H7 (cell line): Measurements from ENCODE around the gene MAPK7. TPM values are rescaled to one million over a fixed set of nuclear protein-coding genes. Genes with fewer than 3 reads are reported as not detected.

Experiments
- DNase-seq: peaks from one replicate; pipeline ENCODE4 v3.0.0; 2012
- H3K27me3 ChIP-seq: 2 replicates; pipeline ENCODE4 v1.6.0; 2011; ENCODE audit warnings: mild to moderate bottlenecking, low read length; ENCODE audit not compliant: control insufficient read depth, insufficient read depth
- H3K36me3 ChIP-seq: replicated peaks from 2 replicates; pipeline ENCODE4 v1.5.1; 2011; ENCODE audit warnings: low read length; ENCODE audit not compliant: control insufficient read depth, insufficient read depth
- H3K4me3 ChIP-seq: 2 replicates; pipeline ENCODE4 v1.5.1; 2011; ENCODE audit warnings: low read depth, mild to moderate bottlenecking, control low read depth, low read length, moderate library complexity; ENCODE audit not compliant: insufficient read depth
- total RNA-seq: library from RNA; depleted of rRNA; stranded (reverse); fragments of >200 nt; shearing (Covaris generic); gene quantifications from 2 replicates; pipeline ENCODE4 v1.2.3, GENCODE V29; 2014; rRNA removed

MAPK7 gene
- total RNA-seq, 1 experiment from 2014 or later, result 26.1 TPM

DNA sequence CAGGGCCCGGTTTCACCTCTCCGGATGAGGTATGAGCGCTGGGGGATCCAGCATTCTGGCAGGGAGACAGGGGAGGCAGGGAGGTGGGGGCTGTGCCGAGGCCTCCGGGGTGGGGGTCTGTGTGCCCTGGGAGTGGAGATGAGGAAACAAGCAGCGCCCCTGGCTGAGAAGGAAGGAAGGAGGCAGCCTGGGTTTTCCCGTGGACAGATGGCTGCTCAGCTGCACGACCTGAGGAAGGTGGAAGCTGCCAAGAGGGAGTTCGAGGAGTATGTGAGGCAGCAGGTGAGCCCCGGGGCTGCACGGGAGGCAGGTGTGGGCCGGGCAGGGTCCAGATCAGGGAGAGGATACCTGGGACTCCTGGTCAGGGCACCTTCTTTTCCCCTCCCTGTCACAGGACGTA, 37.0 kb downstream of the MAPK7 start:
- Histone ChIP-seq H3K4me3 (no peak overlapping the region), H3K36me3 (no peaks in the 10 kb centered on the region), H3K27me3 (no peaks in the 10 kb centered on the region)
- DNase-seq, result peak; percentile 50

GRCh38 chr17:19415806-19416775, 37.8 kb downstream of the MAPK7 start:
- H3K27me3 ChIP-seq, result no peaks in the 10 kb centered on the region
- H3K36me3 ChIP-seq, result no peaks in the 10 kb centered on the region
- DNase-seq, result no peak
- no peak overlapping the region for H3K4me3 ChIP-seq

GRCh38 chr17:19417611-19418010, 39.3 kb downstream of the MAPK7 start:
- no peak for DNase-seq
- no peak overlapping the region for H3K4me3 ChIP-seq
- H3K36me3 ChIP-seq, result no peaks in the 10 kb centered on the region
- H3K27me3 ChIP-seq, result no peaks in the 10 kb centered on the region

GRCh38 chr17:19418251-19418992, 40.1 kb downstream of the MAPK7 start:
- no peak for DNase-seq
- no peaks in the 10 kb centered on the region for H3K36me3 ChIP-seq
- no peak overlapping the region for H3K4me3 ChIP-seq
- no peaks in the 10 kb centered on the region for H3K27me3 ChIP-seq

- Histone ChIP-seq H3K27me3 (no peaks in the 10 kb centered on the region), H3K4me3 (no peak overlapping the region), H3K36me3 (no peaks in the 10 kb centered on the region)
- DNase-seq, result no peak
These were observed 42.9 kb downstream of the MAPK7 start for GRCh38 chr17:19421219-19421618.

- no peaks in the 10 kb centered on the region for H3K27me3 ChIP-seq
- no peaks in the 10 kb centered on the region for H3K36me3 ChIP-seq
- no peak for DNase-seq
- H3K4me3 ChIP-seq, result no peak overlapping the region
These were observed 43.6 kb downstream of the MAPK7 start for GRCh38 chr17:19421926-19422325.

- Histone ChIP-seq H3K27me3 (no peaks in the 10 kb centered on the region), H3K4me3 (no peak overlapping the region), H3K36me3 (no peaks in the 10 kb centered on the region)
- no peak for DNase-seq
These were observed 46.9 kb downstream of the MAPK7 start for GRCh38 chr17:19424934-19425868.

DNA sequence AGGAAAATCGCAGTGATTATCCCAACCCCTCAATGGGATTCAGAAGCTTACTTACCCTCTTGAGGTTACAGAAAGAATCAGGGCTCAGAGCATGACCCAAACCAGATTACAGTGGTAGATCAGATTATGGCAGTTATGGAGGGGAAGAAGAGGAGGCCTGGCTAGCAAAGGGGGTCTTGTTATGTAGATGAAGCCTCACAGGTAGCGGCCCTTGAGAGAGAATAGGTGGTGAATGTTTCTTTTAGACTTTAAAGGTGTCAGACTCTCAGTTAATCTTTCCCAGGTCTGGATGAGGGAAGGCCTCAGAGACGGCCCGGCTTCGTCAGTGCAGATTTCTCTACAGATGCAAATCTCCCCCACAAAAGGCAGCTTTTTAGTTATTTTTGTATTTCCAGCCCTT, 48.3 kb downstream of the MAPK7 start:
- Histone ChIP-seq H3K27me3 (no peaks in the 10 kb centered on the region), H3K36me3 (no peaks in the 10 kb centered on the region), H3K4me3 (no peak overlapping the region)
- DNase-seq, result peak; percentile 40

DNA sequence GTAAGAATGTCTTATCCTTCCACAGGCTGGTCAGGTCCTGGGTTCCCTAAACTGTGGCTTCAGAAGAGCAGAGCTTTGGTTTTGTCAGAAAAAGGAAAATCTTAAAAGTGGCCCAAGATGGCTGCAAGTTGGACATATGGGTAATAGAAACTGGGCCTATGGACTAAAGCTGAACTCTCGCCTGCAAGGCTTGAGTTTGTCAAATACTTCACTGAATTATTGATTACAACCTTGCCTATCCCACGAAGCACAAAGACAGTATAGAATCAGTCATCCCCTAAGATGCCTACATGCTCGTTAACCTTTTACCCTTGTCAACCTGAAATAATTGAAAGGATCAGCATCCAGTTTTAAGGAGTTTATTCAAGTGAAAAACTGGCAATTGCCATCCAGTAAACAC, 53.4 kb downstream of the MAPK7 start:
- Histone ChIP-seq H3K27me3 (no peaks in the 10 kb centered on the region), H3K36me3 (no peaks in the 10 kb centered on the region), H3K4me3 (no peak overlapping the region)
- DNase-seq, result no peak

Other genes with a start within 250 kb of the MAPK7 start
- 23.7 and 30.3 TPM in 2 replicates for gene EPN2, start 141.1 kb upstream of the MAPK7 start, total RNA-seq
- 61.5 and 63.5 TPM in 2 replicates for gene B9D1, start 15.8 kb upstream of the MAPK7 start, total RNA-seq
- gene MFAP4, start 8.7 kb downstream of the MAPK7 start, total RNA-seq, result 22.2 and 24.8 TPM in 2 replicates
- gene RNF112, start 32.7 kb downstream of the MAPK7 start, total RNA-seq, result 2.3 and 3.0 TPM in 2 replicates
- 11.6 and 13.0 TPM in 2 replicates for gene SLC47A1, start 155.4 kb downstream of the MAPK7 start, total RNA-seq